ENCODE measurements around the gene ATP6V1B1. TPM values are rescaled to one million over a fixed set of nuclear protein-coding genes. Genes with fewer than 3 reads are reported as not detected.
A peak's percentile ranks its signal among the peaks of the same experiment; 100 is the strongest.

ATP6V1B1 gene
- total and polyA plus RNA-seq, 9 of the 15 experiments (the other 6 are each of a cell fraction or from before 2014, with no cell fraction given): not detected

DNA sequence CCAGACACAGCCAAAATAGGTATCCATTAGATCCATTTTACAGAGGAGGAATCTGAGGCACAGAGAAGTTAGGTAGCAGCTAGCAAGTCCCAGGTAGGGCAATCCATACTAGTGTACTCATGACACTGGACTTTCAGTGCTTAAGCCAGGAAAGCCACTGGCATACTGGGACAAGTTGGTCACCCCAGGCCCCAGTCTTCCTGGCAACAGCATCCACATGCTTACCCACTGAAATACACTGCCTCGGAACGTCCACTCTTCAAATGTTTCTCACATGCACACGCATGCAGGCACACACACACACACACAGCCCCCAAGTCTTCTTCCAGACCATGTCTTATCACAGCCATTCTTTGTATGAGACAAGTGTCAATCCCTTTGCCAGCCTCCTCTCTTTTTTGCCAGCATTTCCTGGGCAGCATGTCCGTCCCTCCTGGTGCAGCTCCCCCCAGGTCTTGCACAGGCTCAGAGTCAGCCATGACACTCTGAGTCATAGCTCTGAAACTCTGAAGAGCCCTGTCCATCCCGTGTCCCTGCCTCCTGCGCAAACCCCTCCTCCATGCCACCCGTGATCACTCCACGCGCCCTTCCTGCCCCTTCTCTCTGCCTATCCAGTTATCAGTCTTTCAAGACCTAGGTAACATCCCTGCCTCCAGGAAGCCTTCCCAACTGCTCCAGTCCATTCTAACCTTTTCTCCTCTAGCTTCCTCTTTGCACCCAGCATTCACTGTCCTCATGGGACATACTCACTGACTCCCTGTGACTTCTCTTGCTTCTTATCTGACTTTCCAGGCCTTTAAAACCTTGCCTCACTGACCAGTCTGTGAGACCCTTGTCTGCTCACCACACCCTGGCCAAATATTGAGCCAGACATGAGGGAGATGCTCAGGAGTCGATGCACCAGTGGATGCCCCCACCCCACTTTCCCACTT, 69.8 kb downstream of the ATP6V1B1 start (continued):
- TF ChIP-seq NRF1 (conservative IDR thresholded peaks at IDR 0.05 in 1 of 2, IDR thresholded peaks at IDR 0.05 in 1 of 2): peak; percentile 58; a peak in 2 of 4 replicates
- peak in 2 of 3 experiments; percentile 69 to 79 for TF ChIP-seq YY1 (IDR thresholded peaks at IDR 0.05; ENCODE audit: borderline replicate concordance in 1 of 3, control insufficient read depth in 1 of 3, extremely low read depth in 1 of 3, insufficient read depth in 3 of 3, insufficient read length in 1 of 3, insufficient replicate concordance in 2 of 3, low read depth in 1 of 3, low read length in 2 of 3)
- no peak for TF ChIP-seq ZBTB7A (IDR thresholded peaks at IDR 0.05; ENCODE audit: borderline replicate concordance, control insufficient read depth, low read depth, low read length)
- TF ChIP-seq, protein P1, sequence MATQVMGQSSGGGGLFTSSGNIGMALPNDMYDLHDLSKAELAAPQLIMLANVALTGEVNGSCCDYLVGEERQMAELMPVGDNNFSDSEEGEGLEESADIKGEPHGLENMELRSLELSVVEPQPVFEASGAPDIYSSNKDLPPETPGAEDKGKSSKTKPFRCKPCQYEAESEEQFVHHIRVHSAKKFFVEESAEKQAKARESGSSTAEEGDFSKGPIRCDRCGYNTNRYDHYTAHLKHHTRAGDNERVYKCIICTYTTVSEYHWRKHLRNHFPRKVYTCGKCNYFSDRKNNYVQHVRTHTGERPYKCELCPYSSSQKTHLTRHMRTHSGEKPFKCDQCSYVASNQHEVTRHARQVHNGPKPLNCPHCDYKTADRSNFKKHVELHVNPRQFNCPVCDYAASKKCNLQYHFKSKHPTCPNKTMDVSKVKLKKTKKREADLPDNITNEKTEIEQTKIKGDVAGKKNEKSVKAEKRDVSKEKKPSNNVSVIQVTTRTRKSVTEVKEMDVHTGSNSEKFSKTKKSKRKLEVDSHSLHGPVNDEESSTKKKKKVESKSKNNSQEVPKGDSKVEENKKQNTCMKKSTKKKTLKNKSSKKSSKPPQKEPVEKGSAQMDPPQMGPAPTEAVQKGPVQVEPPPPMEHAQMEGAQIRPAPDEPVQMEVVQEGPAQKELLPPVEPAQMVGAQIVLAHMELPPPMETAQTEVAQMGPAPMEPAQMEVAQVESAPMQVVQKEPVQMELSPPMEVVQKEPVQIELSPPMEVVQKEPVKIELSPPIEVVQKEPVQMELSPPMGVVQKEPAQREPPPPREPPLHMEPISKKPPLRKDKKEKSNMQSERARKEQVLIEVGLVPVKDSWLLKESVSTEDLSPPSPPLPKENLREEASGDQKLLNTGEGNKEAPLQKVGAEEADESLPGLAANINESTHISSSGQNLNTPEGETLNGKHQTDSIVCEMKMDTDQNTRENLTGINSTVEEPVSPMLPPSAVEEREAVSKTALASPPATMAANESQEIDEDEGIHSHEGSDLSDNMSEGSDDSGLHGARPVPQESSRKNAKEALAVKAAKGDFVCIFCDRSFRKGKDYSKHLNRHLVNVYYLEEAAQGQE (IDR thresholded peaks at IDR 0.05; ENCODE audit: borderline replicate concordance): no peak
- TF ChIP-seq, protein P1 (CRISPR knock-in tag; IDR thresholded peaks at IDR 0.05; ENCODE audit: low read depth): no peak
- no peak for TF ChIP-seq TRIM24 (IDR thresholded peaks at IDR 0.05)
- peak; percentile 53; the same call in 1 of the 2 replicates for TF ChIP-seq NFRKB (IDR thresholded peaks at IDR 0.05; ENCODE audit: low read depth)
- TF ChIP-seq UBTF (IDR thresholded peaks at IDR 0.05; ENCODE audit: borderline replicate concordance in 1 of 2, low read depth in 2 of 2, low read length in 2 of 2): no peak
- no peak for TF ChIP-seq CREB1 (IDR thresholded peaks at IDR 0.05)
- no peak for TF ChIP-seq CREB1 (CRISPR knock-in tag; IDR thresholded peaks at IDR 0.05)
- TF ChIP-seq, protein P2, sequence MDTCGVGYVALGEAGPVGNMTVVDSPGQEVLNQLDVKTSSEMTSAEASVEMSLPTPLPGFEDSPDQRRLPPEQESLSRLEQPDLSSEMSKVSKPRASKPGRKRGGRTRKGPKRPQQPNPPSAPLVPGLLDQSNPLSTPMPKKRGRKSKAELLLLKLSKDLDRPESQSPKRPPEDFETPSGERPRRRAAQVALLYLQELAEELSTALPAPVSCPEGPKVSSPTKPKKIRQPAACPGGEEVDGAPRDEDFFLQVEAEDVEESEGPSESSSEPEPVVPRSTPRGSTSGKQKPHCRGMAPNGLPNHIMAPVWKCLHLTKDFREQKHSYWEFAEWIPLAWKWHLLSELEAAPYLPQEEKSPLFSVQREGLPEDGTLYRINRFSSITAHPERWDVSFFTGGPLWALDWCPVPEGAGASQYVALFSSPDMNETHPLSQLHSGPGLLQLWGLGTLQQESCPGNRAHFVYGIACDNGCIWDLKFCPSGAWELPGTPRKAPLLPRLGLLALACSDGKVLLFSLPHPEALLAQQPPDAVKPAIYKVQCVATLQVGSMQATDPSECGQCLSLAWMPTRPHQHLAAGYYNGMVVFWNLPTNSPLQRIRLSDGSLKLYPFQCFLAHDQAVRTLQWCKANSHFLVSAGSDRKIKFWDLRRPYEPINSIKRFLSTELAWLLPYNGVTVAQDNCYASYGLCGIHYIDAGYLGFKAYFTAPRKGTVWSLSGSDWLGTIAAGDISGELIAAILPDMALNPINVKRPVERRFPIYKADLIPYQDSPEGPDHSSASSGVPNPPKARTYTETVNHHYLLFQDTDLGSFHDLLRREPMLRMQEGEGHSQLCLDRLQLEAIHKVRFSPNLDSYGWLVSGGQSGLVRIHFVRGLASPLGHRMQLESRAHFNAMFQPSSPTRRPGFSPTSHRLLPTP (IDR thresholded peaks at IDR 0.05; ENCODE audit: borderline replicate concordance, extremely low read depth, insufficient read length): no peak
- no peak for TF ChIP-seq ZNF324 (CRISPR knock-in tag; IDR thresholded peaks at IDR 0.05)
